ENCODE measurements around the gene CCT6B.
"Not testable (repeated sequence)": the region's sequence is repeated elsewhere in the genome, so short reads cannot be mapped to it uniquely, and the experiment has no call there.

The CCT6B gene, protein sequence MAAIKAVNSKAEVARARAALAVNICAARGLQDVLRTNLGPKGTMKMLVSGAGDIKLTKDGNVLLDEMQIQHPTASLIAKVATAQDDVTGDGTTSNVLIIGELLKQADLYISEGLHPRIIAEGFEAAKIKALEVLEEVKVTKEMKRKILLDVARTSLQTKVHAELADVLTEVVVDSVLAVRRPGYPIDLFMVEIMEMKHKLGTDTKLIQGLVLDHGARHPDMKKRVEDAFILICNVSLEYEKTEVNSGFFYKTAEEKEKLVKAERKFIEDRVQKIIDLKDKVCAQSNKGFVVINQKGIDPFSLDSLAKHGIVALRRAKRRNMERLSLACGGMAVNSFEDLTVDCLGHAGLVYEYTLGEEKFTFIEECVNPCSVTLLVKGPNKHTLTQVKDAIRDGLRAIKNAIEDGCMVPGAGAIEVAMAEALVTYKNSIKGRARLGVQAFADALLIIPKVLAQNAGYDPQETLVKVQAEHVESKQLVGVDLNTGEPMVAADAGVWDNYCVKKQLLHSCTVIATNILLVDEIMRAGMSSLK
- total RNA-seq, result 2.7 to 3.6 reads per million in 2 donors

DNA sequence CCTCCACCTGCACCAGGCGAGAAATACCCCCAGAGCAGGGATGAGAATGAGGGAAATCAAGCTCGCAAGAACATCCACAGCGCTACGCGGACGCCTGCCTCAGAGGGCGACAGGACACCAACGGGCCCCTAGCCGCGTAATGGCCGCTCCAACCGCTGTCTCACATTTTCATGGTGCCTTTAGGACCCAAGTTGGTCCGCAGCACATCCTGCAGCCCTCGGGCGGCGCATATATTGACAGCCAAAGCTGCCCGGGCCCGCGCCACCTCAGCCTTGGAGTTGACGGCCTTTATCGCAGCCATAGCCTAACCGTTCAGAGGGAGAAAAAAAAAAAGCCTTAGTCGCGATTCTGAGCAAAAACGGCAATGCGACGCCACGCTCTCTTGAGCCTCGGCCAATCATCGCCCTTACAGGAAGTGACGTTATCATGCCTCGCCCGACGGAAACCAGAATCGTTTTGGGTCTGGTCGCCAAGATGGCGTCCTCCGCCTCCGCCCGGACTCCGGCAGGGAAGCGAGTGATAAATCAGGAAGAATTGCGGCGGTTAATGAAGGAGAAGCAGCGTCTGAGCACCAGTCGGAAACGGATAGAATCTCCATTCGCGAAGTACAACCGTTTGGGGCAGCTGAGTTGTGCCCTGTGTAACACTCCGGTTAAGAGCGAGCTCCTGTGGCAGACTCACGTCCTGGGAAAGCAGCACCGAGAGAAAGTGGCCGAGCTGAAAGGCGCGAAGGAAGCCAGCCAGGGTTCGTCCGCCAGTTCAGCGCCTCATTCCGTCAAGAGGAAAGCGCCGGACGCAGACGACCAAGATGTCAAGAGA lies at the start of gene CCT6B, which contains the start of gene ZNF830:
TSS of gene CCT6B (minus strand) at position 368 of the 819 bp plus-strand sequence. CDS start at position 301, 67 bp downstream.
TSS of gene ZNF830 (plus strand) at position 448 of the 819 bp plus-strand sequence. CDS start at position 475, 27 bp downstream.
- DNase-seq, result peak; percentile 51

DNA sequence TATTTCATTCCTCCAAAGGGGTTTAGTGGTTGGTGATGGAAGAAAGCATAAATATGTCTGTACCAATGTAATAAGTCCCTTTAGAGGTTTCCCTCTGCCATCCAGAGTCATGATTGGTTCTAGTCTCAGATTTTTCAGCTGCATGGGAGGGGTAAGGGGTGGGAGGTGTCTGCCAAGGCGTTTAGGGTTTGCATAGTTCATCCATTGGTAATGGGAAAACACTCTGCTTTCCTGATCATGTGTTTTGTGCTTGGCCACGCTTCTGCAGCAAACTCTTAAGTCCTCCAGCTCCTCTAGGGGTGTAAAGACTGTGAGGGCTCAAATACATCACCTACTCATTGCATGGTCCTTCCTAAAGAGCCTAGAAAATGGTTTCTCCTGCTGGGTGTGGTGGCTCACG lies 48.8 kb upstream of the CCT6B start:
- DNase-seq, result no peak

DNA sequence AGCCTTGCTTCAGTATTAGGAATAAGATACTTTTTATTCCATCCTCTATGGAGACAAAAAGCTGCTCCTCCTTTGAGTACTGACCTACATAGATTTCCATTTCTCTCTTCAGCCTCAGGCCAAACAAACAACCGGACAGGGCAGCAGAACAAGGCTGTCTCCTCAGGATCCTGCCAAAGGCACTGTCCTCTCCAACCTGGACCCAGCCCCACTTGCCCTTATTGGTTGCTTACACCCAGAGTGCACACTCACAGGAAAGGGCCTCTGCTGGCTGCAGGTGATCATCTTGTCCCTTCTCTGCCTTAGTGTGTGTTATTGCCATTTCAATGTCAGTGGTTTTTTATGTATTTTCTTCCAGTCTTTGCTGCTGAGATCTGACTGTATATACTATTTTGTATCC lies 45.7 kb upstream of the CCT6B start:
- DNase-seq, result no peak

DNA sequence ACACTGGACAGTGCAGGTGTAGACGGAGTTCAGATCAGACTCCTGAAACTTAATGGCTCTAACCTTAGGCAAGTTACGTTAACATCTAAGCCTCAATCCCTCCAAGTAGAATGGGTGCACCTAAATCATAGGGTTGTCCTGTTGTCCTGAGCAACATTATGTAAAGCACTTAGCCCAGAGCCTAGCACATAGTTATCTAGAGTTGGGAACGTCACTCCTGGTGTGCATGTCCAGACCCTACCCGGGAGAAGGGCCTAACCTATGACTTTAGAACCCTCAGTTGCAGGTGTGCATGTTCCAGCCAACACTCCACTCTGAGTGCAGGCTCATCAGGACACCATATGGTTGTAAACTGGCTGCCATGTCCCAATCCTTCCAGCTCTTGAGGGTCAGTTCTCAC lies 45.1 kb upstream of the CCT6B start:
- DNase-seq, result no peak

DNA sequence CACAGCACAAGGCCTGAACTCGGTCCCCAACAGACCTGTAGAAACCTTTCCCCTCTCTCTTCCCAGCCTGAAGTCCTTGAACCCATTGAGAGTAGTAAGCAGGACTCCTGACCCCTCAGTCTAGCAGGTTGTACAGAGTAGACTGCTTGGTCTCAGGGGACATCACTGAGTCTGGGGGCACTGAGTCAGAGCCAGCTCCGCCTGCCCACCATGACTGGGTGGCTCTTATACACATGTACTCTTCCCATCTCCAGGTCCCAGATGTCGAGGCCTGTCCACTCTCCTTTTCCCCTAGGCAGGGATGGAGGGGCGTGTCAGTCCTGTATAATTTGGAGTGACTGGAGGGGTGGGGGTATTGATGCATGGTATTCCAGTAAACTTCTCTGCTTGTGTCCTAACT lies 42.5 kb upstream of the CCT6B start:
- no peak for DNase-seq

DNA sequence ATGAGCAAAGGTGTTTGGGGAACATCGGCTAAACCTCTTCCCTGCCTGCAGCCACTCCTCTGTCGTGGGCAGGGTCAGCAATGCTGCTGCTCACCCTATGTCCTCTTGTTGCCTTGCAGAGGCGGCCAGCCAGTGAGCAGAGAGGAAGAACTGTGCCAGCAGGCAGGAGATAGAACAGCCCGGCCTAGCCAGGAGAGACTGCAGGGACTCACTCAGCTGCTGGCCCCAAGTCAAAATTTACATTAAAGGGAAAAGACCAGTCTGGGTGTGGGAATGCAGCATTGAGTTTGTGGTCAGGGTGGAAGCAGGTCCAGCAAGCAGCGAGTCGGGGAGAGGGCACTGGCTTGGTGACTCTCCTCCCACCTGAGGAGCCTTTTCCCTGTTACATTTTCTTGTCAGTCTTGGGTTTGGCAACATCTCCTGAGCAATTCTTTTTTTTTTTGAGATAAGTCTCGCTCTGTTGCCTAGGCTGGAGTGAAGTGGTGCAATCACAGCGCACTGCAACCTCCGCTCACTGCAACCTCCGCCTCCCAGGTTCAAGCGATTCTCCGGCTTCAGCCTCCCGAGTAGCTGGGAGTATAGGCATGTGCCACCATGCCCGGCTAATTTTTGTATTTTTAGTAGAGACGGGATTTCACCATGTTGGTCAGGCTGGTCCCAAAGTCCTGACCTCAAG lies 41.8 kb upstream of the CCT6B start:
- DNase-seq, result no peak

DNA sequence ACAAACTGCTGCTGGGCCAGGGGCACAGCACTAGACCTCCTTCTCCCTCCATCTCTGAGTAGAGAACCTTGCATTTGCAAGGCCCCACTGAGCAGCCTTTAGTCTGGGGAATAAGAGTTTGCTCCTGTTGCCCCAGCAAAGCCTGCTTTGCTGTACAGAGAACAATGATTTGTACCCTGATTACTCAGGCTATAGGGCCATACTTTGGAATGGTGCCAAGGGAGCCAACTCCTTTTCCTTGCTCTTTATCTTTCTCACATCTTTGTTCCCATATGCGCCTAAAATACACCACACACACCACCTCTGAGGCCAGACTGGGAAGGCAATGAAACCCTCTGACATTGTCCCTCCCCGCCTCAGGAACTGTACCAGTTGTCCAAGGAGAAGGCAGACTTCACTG lies 40.3 kb upstream of the CCT6B start:
- no peak for DNase-seq

DNA sequence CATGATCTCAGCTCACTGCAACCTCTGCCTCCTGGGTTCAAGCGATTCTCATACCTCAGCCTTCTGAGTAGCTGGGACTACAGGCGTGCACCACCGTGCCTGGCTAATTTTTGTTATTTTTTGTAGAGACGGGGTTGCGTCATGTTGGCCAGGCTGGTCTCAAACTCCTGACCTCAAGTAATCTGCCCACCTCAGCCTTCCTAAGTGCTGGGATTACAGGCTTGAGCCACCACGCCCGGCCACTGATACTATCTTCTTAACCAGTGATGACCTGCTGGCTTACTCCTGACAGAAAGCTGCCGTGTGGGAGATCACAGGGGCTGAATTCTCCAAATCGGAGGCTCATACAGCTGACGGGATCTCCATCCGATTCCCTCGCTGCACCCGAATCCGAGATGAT lies 39.7 kb upstream of the CCT6B start:
- not testable (repeated sequence) for DNase-seq

DNA sequence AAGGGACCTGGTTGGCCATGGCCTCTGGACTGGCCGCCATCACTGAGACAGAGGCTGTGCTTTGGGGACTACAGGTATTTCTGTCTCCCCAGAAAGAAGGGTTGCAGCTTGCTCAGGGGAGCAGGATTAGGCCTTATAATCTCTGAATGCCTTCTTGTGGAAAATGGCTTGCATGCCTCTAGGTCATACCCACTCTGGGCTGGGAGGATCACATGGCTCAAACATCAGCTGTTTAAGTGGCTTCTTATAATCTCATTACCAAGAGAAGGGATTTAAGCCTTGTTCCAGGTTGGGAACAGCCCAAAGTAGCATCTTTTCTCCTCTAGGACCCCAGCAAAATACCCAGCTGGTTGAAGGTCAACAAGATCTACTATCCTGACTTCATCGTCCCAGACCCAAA lies 38.2 kb upstream of the CCT6B start:
- DNase-seq, result no peak

DNA sequence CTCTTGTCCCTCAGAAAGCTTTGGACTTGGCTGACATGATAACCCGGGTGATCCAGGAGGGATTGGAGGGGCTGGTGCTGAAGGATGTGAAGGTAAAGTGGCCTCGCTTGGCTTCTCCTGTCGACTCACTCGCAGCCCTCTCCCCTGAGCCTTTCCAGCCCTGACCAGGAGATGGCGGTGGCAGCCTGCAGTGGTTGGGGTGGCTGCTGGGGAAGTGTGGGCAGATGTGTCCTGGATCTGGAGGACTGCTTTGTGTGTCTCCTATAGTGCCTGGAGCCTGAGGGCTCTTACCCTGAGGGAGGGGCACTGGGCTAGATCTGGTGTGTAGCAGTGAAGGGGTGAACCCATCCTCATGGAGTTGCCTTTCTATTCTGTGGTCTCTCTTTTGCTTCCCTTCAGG lies 36.9 kb upstream of the CCT6B start:
- peak; percentile 32 for DNase-seq

DNA sequence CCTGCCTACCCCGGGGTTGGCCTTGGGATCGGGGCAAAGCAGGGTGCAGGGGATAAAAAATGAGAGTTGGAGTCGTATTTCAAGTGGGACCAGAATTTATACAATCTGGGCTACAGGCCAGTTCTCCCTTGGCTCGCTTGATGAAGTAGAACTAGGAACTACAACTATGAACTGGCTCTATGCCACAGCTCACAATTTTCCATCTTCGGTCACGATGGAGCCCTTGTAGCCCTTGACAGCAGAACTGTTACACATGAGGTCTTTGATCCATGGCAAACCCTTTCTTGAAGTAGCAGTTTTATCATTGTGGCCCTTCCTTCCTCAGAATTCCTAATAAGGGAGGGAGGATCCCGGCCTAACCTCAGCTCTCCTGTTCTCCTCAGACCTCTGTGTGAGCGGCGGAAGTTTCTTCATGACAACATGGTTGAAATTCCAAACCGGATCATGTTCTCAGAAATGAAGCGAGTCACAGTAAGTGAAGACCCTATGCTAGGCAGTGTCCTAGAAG lies 36.1 kb upstream of the CCT6B start:
- DNase-seq, result no peak

DNA sequence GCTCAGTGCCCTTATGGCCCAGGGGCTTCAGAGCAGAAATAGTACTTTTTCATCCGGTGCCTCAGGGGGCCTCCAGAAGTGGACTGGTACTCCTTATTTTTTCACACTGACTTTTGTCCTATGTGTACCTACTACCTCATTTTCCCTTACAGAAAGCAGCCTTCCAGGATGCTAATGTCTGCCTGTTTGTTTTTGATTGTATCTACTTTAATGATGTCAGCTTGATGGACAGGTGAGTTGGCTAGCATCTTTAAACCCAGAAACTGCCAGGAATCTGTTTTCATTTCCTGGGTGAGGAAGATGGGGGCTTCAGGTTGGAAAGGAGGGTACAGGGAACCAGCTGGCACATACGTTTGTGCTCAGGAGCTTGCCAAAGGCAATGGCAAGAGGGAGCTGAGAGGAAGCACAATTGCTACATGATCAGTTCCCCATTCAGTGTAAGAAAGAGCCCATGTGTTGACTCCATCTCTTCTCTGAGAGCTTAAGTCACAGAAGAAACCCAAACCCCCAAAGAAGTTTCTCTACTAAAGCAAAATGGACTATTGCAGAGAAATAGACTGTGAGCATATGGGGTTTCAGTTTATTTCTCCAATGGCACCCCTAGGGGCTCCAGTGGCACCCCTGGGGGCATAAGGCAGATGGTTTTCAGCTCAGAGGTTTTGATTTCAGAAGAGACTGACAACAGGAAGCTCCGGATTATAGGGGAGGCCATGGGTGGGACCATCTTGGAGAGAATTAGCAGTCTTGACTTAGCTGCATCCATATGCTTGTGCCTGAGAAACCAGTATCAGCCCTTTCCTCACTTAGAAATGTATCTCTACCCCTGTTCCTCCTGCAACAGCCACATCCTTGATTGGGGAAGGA lies 35.4 kb upstream of the CCT6B start:
- DNase-seq, result no peak

DNA sequence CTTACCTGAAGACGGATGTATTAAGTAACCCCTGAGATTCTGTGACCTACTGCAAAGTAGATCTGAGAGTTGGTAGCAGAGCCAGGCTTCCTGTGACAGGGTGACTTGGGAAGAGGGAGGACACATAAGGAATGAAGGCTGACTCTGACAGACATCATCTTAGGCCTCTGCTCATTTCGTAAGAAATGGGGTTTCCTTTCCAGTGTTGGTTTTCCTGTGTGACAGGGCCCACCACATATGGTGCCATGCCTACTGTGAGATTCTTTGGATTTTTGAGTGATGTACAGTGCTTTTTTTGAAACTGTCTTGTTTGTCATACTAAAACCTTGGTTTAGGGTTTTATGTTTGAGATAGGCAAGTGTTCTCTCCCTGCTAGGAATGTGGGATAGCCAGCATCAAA lies 31.8 kb upstream of the CCT6B start:
- no peak for DNase-seq

DNA sequence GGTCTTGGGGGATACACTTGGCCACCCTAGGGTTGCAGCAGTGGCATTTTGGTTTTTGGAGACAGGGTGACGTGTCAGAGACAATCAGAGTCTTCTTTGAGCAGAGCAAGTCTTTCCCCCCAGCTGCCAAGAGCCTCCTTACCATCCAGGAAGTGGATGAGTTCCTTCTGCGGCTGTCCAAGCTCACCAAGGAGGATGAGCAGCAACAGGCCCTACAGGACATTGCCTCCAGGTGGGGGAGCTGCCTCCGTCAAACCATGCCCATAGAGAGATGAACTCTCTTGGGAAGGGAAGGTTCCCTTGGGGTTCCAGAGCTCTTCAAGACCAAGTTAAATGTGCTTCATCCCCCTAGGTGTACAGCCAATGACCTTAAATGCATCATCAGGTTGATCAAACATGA lies 30.3 kb upstream of the CCT6B start:
- no peak for DNase-seq

DNA sequence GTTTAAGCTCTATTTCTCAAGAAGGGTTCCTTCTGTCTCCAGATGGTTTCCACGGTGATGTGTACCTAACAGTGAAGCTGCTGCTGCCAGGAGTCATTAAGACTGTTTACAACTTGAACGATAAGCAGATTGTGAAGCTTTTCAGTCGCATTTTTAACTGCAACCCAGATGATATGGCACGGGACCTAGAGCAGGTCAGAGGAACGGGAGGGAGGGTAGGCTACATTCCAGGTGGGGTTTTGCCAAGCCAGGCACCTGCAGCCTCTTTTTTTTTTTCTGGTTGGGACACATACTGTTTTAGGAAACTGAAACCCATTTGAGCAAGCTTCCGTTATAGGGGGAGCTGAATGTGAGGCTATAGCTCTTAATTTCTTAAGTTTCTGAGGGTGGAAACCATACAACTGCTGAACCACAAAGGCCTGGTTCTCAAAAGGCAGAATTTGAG lies 29.7 kb upstream of the CCT6B start:
- no peak for DNase-seq

DNA sequence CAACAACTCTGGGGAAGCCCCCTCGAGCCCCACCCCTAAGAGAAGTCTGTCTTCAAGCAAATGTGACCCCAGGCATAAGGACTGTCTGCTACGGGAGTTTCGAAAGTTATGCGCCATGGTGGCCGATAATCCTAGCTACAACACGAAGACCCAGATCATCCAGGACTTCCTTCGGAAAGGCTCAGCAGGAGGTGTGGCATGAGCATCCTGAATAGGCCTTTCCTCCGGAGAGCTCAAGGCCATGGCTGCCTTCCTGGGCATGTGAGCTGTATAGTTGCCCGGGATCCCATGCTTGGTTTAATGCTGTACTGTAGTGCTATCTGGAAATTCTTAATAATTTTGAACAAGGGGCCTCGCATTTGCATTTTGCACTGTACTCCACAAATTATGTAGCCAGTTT lies 28.2 kb upstream of the CCT6B start:
- no peak for DNase-seq

DNA sequence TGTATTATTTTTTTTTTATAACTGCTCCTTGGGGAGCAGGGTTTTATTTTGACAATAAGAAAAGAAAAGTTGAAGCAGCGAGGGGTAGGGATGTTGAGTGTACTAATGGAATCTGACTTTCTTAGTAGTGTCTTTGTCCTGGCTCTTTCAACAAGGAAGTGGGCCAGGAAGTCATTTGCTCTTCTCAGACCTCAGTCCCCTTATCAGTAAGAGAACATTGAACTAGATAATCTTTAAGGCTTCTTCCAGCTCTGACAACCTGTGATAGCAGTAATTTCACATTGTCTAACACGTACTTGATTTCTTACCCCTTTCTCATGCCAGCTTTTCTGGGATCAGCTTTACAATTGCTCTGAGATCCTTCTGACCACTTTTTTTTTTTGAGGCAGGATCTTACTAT lies 27.4 kb upstream of the CCT6B start:
- DNase-seq, result no peak

DNA sequence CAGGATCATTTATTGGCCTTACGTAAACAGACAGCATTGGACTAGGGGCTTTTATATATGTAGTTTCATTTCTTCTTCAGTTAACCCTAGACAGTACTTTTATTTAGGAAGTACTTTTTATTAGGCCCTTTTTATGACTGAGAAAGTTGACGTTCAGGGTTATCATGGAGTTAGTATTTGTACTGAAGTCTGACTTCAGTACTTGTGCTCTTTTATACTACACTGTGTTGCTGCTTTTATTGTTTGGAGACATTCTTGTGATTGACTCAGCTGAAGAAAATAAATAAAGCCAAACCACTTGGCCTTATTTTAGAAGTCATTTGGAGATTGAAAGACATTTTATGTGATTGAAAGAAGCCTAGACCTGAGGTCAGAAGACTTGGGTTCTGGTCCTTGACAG lies 26.0 kb upstream of the CCT6B start:
- no peak for DNase-seq

DNA sequence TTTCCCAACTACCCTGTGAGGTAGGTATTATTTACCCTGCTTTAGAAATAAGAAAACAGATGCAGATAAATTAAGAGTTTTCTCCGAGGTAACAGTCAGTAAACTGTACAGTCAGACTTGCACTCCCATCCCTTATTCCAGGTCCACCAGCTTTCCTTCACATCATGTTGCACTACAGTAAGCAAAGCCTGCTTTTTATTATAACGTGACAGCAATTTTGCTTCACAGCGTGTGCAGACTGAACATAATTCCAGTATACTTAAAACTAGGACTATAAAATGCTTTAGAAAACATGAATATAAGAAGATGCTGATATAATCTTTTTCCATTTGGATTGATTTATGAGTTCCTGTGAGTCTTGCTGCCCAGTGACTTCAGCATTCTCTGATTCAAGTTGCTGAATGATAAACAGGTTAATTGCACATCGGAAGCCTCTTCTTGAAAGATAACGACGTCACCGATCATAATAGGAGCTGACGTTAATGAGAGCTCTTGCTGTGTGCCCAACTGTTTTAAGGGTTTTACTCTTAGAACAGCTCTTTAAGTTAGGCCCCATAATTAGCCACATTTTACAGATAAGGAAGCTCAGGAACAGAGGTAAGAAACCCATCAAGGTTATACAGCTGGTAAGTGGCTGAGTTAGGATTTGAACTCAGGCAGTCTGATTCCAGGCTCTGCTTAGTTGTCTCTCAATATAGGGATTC lies 20.4 kb upstream of the CCT6B start:
- no peak for DNase-seq

DNA sequence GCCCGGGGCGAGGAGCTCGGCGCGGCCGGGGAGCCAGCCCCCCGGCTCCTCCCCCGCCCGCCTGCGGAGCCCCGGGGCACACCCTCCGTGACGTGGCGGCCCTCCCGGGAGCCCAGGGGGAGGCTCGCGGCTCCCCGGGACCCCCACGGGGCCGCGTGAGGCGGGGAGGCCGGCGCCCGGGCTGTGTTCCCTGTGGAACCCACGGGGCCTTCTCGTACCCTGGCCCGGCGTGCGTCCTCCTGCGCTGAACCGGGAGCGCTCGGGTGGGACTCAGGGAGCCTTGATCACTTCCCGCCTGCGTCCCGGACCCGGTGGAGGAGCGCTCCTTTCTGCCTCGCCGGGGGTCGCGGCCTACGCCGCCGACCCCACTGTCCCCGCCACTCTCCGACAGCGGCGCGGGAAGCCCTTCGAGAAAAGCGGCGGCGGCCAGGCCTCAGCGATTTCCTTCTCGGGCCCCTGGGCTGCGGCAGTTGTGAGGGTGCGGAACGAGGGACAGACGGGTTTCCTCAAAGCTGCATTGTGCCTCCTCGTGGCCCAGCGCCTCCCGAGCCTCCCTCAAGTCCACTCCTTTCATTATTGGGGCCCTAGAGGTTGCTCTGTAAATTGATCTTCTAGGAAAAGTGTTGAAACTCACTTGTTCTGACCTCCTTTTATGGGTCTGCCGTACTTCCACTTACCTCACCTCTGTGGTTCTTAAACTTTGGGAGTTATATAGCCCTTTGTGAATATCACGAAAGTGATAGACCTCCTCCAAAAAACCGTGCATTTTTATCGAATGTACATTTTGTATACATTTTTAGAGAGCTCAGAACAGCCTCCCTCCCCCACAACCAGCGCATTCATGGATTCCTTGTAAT lies 19.6 kb upstream of the CCT6B start:
- DNase-seq, result peak; percentile 75

Data from activated gamma-delta T cell (primary cell).